Measurements from ENCODE around the gene LEMD1.

DNA sequence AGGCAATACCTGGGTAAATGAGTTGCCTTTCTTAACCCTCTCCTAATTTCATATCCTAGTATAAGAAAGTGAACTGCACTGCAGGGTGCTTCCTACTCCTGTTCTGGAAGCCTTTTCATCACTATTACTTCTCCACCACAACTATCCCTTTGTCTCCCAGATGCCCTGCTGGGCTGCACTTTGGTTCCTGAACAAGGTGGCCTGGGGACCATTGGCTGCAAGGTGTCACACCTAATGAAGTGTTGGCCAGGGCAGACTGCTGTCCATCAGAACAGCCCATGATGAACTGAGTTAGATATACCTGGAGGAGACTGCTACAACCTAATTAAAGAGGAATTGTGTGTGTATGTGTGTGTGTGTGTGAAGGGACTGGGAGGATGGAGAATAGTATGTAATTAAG, 63.3 kb downstream of the LEMD1 start:
- TF ChIP-seq EZH2 (IDR thresholded peaks at IDR 0.05; ENCODE audit: low read depth) = no peak
- TF ChIP-seq, protein P1, sequence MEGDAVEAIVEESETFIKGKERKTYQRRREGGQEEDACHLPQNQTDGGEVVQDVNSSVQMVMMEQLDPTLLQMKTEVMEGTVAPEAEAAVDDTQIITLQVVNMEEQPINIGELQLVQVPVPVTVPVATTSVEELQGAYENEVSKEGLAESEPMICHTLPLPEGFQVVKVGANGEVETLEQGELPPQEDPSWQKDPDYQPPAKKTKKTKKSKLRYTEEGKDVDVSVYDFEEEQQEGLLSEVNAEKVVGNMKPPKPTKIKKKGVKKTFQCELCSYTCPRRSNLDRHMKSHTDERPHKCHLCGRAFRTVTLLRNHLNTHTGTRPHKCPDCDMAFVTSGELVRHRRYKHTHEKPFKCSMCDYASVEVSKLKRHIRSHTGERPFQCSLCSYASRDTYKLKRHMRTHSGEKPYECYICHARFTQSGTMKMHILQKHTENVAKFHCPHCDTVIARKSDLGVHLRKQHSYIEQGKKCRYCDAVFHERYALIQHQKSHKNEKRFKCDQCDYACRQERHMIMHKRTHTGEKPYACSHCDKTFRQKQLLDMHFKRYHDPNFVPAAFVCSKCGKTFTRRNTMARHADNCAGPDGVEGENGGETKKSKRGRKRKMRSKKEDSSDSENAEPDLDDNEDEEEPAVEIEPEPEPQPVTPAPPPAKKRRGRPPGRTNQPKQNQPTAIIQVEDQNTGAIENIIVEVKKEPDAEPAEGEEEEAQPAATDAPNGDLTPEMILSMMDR (conservative IDR thresholded peaks at IDR 0.05) = no peak

Measured in PC-9 (cell line).